ENCODE measurements around the gene WFDC5.
A peak's percentile ranks its signal among the peaks of the same experiment; 100 is the strongest.

DNA sequence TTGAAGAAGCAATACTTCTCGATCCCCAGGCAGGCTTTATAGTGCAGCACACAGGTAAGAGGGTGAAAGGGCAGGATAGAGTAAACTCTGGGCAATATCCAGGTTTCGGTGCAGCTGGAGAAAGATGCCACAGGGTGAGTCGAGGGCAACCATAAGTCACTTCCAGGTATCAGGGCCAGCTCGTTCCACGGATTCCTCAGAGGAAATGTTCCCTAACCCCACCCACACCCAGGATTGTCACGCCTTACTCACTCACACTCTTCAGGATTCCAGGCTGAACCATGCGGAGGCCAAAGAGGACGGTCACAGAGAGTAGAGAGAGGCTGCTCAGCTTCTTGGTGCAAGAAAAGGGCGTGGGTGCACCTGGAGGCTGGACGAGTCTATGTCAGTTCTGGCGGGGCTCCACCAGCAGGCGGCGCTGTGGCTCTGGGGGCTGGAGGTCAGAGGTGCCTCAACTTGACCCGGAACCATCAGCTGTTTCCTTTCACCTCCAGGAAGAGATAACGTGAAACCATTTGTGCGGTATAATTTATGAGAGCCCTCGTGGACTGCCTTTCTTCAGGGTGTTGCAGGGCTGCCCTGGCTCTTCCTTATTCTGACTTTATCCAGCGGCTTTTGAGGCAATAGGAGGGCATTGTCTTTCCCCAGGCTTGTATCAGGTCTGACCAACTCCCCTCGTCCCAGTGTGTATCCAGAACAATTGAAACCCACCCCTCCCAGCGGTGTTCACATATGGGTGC is 23.8 kb upstream of the WFDC5 start:
- TF ChIP-seq, protein P1, sequence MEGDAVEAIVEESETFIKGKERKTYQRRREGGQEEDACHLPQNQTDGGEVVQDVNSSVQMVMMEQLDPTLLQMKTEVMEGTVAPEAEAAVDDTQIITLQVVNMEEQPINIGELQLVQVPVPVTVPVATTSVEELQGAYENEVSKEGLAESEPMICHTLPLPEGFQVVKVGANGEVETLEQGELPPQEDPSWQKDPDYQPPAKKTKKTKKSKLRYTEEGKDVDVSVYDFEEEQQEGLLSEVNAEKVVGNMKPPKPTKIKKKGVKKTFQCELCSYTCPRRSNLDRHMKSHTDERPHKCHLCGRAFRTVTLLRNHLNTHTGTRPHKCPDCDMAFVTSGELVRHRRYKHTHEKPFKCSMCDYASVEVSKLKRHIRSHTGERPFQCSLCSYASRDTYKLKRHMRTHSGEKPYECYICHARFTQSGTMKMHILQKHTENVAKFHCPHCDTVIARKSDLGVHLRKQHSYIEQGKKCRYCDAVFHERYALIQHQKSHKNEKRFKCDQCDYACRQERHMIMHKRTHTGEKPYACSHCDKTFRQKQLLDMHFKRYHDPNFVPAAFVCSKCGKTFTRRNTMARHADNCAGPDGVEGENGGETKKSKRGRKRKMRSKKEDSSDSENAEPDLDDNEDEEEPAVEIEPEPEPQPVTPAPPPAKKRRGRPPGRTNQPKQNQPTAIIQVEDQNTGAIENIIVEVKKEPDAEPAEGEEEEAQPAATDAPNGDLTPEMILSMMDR (IDR thresholded peaks at IDR 0.05; ENCODE audit: low read depth, low read length, missing input control): peak; percentile 56
- TF ChIP-seq, protein P2, sequence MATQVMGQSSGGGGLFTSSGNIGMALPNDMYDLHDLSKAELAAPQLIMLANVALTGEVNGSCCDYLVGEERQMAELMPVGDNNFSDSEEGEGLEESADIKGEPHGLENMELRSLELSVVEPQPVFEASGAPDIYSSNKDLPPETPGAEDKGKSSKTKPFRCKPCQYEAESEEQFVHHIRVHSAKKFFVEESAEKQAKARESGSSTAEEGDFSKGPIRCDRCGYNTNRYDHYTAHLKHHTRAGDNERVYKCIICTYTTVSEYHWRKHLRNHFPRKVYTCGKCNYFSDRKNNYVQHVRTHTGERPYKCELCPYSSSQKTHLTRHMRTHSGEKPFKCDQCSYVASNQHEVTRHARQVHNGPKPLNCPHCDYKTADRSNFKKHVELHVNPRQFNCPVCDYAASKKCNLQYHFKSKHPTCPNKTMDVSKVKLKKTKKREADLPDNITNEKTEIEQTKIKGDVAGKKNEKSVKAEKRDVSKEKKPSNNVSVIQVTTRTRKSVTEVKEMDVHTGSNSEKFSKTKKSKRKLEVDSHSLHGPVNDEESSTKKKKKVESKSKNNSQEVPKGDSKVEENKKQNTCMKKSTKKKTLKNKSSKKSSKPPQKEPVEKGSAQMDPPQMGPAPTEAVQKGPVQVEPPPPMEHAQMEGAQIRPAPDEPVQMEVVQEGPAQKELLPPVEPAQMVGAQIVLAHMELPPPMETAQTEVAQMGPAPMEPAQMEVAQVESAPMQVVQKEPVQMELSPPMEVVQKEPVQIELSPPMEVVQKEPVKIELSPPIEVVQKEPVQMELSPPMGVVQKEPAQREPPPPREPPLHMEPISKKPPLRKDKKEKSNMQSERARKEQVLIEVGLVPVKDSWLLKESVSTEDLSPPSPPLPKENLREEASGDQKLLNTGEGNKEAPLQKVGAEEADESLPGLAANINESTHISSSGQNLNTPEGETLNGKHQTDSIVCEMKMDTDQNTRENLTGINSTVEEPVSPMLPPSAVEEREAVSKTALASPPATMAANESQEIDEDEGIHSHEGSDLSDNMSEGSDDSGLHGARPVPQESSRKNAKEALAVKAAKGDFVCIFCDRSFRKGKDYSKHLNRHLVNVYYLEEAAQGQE (IDR thresholded peaks at IDR 0.05): no peak
